ENCODE results near the gene FAM20C.

GRCh38 chr7:187227-187927, 5.0 kb upstream of the FAM20C start:
- TF ChIP-seq CTCF (IDR thresholded peaks at IDR 0.05) (no peak), SIN3A (IDR thresholded peaks at IDR 0.05; ENCODE audit: borderline replicate concordance, insufficient read depth, low read depth, low read length) (no peak)

Data from Panc1 (cell line).